GM19328 (cell line): ENCODE results near the gene NSUN3.

Experiments
- ATAC-seq: cut with Tn5 transposase; IDR thresholded peaks from one replicate; pipeline ENCODE4 v1.9.1; 2021; ENCODE audit warnings: mild to moderate bottlenecking, moderate library complexity; ENCODE audit not compliant: unreplicated experiment

Gene NSUN3

GRCh38 chr3:94176988-94177745 is 114.3 kb downstream of the NSUN3 start:
- ATAC-seq = no peak
